T-helper 17 cell (primary cell): ENCODE measurements around the gene KCNQ1OT1. TPM values are rescaled to one million over a fixed set of nuclear protein-coding genes. Genes with fewer than 3 reads are reported as not detected.

Experiments
- ATAC-seq: fragments of 150-1000 bp; cut with Tn5 transposase; 2 replicates; pipeline ENCODE4 v1.10.0; 2021; ENCODE audit warnings: mild to moderate bottlenecking, moderate library complexity
- DNase-seq, 3 donors: peaks; one replicate each; pipeline versions ENCODE4 v3.0.0 to v3.0.0-alpha.2; 2020 to 2021
- H3K9me3 ChIP-seq: one replicate; pipeline ENCODE4 v1.7.0; 2013; ENCODE audit warnings: low read length, mild to moderate bottlenecking; ENCODE audit not compliant: control insufficient read depth, poor library complexity, severe bottlenecking
- H3K27ac Mint-ChIP-seq: one replicate; pipeline ENCODE4 v1.8.0; 2022; ENCODE audit warnings: mild to moderate bottlenecking, moderate library complexity, mixed read lengths
- H3K27me3 Mint-ChIP-seq: one replicate; pipeline ENCODE4 v1.8.0; 2022; ENCODE audit warnings: mixed read lengths
- H3K36me3 Mint-ChIP-seq: one replicate; pipeline ENCODE4 v1.8.0; 2022; ENCODE audit warnings: low read depth, mixed read lengths
- H3K4me1 Mint-ChIP-seq: one replicate; pipeline ENCODE4 v1.8.0; 2022; ENCODE audit warnings: mild to moderate bottlenecking, mixed read lengths
- H3K4me3 Mint-ChIP-seq: one replicate; pipeline ENCODE4 v1.8.0; 2022; ENCODE audit warnings: mild to moderate bottlenecking, moderate library complexity, mixed read lengths
- total RNA-seq, 4 donors: library from RNA in 2 of 4; stranded (reverse) in 2 of 4; gene quantifications; one replicate each; pipeline ENCODE4 v1.2.3 and lab custom pipeline; 2022 to 2026

Gene KCNQ1OT1
- total RNA-seq, 2 donors from 2014 or later = 0.20 to 0.23 TPM

DNA sequence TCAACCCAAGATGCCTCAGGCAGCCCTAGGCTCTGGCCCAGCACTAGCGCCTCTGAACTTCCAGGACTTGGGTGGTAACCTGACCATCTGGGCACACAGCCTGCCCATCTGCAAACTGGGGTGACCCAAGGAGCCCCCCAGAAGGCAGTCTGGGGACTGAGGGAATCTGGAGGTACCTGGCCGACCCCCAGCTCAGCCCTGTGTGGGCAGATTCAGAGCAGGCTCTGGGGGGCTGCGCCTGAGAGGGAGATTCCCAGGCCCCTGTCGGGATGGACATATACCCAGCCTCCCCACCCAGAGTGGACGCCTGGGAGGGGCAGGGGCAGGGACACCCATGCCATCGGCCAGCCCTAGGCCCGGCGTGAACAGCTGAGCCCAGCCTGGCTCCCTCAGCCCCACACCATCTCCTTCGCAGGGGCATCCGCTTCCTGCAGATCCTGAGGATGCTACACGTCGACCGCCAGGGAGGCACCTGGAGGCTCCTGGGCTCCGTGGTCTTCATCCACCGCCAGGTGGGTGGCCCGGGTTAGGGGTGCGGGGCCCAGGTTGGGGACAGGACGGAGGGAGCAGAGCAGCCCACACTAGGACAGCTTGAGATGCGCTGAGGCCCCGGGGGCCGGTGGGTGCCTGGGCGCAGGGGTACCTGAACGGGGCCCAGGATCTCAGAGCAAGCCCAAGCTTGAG lies 128.1 kb downstream of the KCNQ1OT1 start:
- no peak overlapping the region for H3K4me3 Mint-ChIP-seq
- ATAC-seq (no peak), DNase-seq (peak in 1 of 3 donors; percentile 6)
- no peak overlapping the region for H3K27ac Mint-ChIP-seq
- H3K4me1 Mint-ChIP-seq = no peaks in the 10 kb centered on the region
- no peaks in the 10 kb centered on the region for H3K27me3 Mint-ChIP-seq
- H3K9me3 ChIP-seq = no peaks in the 10 kb centered on the region
- H3K36me3 Mint-ChIP-seq = no peaks in the 10 kb centered on the region

DNA sequence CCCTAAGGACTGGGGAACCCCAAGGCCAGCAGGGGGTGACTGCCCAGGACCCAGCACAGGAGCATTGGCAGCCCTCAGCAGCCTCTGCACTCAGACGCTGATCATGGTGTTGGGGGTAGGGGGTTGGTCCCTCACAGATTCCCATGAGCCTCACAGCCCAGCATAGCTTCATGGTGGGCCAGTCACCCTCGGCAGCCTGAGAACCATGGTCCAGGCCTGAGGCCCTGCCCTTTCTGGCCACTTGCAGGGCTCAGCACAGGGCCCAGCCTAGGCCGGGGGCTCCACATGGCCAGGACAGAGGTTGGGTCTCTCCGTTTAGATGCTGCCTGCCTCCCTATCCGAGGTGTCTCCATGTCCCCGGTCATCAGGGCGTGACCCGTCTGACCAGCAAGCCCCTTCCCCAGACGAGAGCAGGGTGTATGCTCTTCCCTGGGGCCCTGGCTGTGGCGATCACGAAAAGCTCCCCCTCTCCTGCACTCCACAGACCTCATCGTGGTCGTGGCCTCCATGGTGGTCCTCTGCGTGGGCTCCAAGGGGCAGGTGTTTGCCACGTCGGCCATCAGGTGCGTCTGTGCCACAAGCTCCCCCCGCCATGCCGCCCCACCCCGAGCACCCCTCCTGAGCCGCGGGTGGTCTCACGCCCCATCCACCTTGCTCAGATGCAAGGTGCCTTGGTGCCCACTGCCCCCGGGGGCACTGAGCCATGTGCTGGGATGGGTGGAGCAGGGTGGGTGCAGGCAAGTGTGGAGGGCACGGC lies 128.8 kb downstream of the KCNQ1OT1 start:
- Mint-ChIP-seq H3K4me3 (no peak overlapping the region), H3K4me1 (no peaks in the 10 kb centered on the region), H3K27me3 (no peaks in the 10 kb centered on the region), H3K36me3 (no peaks in the 10 kb centered on the region), H3K27ac (no peak overlapping the region)
- no peak for ATAC-seq
- DNase-seq = peak in 1 of 3 donors; percentile 10
- no peaks in the 10 kb centered on the region for H3K9me3 ChIP-seq

DNA sequence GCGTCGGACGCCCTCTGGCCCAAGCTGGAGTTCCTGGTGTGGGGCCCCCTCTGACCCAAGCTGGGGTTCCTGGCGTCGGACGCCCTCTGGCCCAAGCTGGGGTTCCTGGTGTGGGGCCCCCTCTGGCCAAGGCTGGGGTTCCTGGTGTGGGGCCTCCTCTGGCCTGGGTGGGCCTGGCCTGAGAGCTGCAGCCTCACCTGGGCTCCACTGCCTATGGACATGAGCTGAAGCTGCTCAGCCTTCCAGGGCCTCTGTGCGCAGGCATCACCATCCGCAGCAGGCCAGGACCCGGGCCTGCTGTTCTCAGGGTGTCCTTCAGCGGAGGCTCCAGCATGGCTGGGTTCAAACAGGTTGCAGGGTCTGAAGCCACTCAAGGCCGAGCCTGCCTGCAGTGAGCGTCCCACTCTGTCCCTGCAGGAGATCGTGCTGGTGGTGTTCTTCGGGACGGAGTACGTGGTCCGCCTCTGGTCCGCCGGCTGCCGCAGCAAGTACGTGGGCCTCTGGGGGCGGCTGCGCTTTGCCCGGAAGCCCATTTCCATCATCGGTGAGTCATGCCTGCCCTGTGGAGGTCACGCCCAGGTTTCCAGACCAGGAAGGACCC lies 129.5 kb downstream of the KCNQ1OT1 start:
- no peaks in the 10 kb centered on the region for H3K27me3 Mint-ChIP-seq
- H3K27ac Mint-ChIP-seq = no peak overlapping the region
- DNase-seq (no peak), ATAC-seq (no peak)
- H3K9me3 ChIP-seq = no peaks in the 10 kb centered on the region
- no peak overlapping the region for H3K4me3 Mint-ChIP-seq
- H3K4me1 Mint-ChIP-seq = no peaks in the 10 kb centered on the region
- H3K36me3 Mint-ChIP-seq = no peaks in the 10 kb centered on the region

DNA sequence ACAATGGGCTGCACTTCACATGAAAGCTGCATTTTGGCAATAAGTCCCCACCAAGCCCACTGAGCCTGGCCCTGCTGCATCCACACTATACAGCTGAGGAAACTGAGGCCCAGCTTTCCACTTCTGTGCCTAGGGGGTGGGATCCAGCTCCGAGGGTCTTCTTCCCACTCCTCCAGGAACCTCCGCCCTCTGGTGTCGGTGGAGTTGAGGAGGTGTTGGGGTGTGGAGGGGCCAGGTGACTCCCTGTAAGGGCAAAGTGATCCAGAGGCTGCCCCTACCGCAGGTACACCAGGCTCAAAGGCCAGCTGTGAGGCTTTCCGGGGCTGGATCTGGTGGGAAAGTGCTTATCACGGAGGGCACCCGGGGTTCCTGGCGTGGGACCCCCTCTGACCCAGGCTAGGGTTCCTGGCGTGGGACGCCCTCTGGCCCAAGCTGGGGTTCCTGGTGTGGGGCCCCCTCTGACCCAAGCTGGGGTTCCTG lies 130.0 kb downstream of the KCNQ1OT1 start:
- H3K4me3 Mint-ChIP-seq = no peak overlapping the region
- H3K4me1 Mint-ChIP-seq = no peaks in the 10 kb centered on the region
- no peaks in the 10 kb centered on the region for H3K36me3 Mint-ChIP-seq
- ATAC-seq (no peak), DNase-seq (peak in 1 of 3 donors; percentile 8)
- H3K27ac Mint-ChIP-seq = no peak overlapping the region
- no peaks in the 10 kb centered on the region for H3K9me3 ChIP-seq
- H3K27me3 Mint-ChIP-seq = no peaks in the 10 kb centered on the region

DNA sequence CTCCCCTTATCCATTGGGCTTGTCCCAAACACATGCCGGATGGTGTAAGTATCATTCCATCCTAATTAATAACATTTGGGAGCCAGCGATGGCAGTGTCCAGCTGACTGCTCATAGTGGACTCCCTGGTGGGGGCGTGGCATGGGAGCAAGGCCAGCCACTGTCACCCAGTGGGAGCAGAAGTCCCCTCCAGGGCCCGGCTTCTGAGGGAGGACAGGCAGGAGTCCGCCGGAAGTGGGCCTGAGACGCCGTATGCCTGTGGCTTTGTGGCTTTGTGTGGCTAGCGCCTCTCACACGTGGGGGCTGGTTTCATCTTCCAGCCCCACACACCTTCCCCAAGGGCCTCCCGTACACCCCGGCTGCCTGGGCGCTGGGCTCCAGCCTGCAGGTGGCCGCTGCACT lies 130.5 kb downstream of the KCNQ1OT1 start:
- no peaks in the 10 kb centered on the region for H3K9me3 ChIP-seq
- H3K27ac Mint-ChIP-seq = no peak overlapping the region
- H3K4me3 Mint-ChIP-seq = no peak overlapping the region
- no peaks in the 10 kb centered on the region for H3K4me1 Mint-ChIP-seq
- H3K36me3 Mint-ChIP-seq = no peaks in the 10 kb centered on the region
- H3K27me3 Mint-ChIP-seq = no peaks in the 10 kb centered on the region
- no peak for DNase-seq
- no peak for ATAC-seq

DNA sequence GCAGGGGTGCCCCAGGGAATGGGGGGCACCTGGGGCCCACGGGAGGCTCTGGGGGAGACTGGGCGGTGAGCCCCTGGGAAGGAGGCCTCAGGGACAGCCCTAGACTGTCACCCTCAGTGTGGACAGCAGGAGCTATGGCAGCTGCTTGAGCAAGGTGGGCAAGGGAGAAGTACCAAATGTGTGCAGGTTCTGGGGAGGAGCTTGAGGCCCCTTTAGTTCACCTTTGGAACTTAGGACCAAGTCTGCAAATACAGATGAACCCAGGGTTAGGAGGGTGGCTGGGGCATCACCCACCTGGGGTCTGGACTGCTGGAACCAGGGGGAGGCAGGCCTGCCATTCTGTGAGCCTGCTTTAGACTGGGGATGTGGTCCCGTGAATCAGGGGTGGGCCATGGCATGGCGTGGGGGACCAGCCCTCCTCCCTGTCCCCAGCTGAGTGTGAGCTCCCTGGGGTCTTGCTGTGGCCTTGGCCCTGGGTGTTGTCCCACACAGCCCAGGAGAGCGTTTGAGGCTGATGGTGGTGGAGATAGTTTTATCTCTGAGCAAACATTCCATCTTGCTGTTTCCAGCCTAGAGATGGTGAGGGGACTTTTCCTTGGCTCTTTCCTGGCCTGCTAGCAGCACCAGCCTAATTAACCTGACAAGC lies 132.6 kb downstream of the KCNQ1OT1 start:
- Mint-ChIP-seq H3K27me3 (no peaks in the 10 kb centered on the region), H3K27ac (no peak overlapping the region), H3K36me3 (no peaks in the 10 kb centered on the region), H3K4me3 (no peak overlapping the region), H3K4me1 (peaks cover 5% of the 10 kb centered on the region)
- no peaks in the 10 kb centered on the region for H3K9me3 ChIP-seq
- peak in 1 of 3 donors; percentile 3 for DNase-seq
- no peak for ATAC-seq

DNA sequence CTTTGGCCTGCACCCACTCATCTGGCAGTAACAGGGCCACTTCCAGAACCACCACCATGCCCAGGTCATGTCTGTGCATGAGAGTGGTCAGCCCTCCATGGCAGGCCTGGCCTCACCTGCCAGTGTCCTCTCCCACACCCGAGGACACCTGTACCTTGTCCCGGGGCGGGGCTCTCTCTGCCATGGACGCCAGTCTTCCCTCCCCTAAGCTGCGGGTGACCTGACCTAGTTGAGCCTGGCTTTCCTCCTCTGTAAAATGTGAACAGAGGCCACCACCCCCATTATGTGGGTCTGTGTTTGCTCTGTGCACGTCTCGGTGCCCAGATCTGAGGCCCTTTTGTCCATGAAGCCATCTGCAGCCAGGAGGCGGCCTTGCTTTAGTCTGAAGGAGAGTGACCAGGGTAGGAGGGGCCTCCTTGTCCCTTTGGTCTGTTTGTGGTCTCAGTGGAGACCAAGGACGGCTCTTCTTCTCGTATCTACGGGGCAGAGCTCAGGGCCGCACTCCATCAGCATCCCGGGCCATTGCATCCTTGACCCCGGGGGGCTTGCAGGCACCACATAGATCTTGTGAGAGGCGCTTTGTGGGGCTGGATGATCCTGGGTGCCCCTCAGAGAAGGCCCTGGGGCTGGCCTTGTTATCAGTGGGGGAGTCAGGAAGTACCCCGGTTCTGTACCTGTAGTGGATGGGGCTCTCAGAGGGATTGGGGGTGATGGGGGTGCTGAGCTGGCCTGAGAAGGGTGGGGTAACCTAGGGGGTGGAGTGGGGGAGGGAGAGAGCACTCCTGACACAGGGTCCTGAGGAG lies 133.4 kb downstream of the KCNQ1OT1 start:
- no peaks in the 10 kb centered on the region for H3K9me3 ChIP-seq
- Mint-ChIP-seq H3K27ac (no peak overlapping the region), H3K36me3 (no peaks in the 10 kb centered on the region), H3K4me1 (peaks cover 5% of the 10 kb centered on the region), H3K27me3 (no peaks in the 10 kb centered on the region), H3K4me3 (no peak overlapping the region)
- ATAC-seq = no peak
- peak in 1 of 3 donors; percentile 6 for DNase-seq

DNA sequence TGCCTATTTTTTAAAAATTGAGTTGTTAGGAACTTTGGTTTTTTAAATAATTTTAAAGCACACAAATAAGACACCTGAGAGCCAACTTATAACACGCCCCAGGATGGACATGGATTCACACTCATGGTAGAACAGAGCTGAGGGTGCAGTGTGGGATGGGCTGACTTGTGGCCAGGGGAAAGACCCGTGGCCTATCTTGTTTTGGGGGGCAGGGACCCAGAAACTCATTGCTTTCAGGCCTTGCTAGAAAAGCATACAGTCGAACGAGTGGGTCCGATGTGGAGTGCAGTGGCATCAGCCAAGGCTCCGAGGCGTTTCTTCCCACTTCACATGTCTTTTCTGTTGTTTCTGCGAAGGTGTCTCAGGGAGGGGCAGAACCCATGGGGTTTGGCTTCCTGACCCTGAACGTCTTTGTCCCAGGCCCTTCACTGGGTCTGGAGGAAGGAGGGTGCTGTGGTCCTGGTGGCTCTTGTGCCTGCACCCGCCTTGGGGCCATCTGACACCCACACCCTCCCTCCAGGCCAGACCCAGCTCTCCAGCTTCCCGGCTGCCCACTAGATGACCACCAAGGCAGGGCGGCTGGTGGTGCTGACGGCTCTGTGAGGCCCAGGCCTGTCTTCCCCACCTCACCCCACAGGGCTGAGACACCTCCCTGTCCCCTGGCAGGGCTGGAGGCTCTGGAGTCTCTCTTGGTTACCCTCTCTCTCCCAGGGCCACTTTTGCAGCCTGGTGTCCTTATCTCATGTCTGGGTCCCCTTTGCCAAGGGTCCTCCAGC lies 134.2 kb downstream of the KCNQ1OT1 start:
- ATAC-seq = no peak
- H3K9me3 ChIP-seq = no peaks in the 10 kb centered on the region
- no peaks in the 10 kb centered on the region for H3K36me3 Mint-ChIP-seq
- no peak overlapping the region for H3K4me3 Mint-ChIP-seq
- no peaks in the 10 kb centered on the region for H3K27me3 Mint-ChIP-seq
- peak overlapping the region; percentile 43 for H3K27ac Mint-ChIP-seq
- H3K4me1 Mint-ChIP-seq = peaks cover 5% of the 10 kb centered on the region
- DNase-seq = peak in 1 of 3 donors; percentile 6

DNA sequence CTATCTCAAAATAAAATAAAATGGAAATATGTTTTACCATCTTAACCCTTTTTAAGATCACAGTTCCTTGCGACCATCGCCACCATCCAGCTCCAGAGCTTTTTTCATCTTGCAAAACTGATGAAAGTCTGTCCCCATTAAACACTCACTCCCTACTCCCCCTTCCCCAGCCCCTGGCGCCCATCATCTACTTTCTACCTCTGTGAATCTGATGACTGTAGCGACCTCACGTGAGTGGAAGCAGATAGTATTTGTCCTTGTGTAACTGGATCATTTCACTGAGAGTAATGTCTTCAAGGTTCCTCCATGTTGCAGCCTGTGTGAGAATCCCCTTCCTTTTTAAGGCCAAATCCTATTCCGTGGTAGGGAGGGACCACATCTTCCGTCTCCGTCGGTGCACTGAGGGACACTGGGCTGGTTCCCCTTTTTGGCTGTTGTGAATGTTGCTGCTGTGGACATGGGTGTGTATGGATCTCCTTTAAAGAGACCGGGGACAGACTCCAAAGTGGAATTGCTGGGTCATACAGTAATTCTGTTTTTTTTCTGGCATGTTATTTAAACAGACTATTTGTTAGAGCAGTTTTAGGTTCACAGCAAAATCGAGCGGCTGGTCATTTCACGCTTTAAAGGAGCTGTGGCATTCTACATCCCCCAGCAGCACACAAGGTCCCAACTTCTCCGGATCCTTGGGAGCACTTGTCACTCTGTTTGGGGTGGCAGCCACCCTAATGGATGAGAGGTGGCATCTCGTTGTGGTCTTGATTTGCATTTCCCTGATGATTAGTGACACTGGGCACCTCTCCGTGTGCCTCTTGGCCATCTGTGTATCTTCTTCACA lies 135.0 kb downstream of the KCNQ1OT1 start:
- DNase-seq = peak in 1 of 3 donors; percentile 3
- Mint-ChIP-seq H3K27ac (peak overlapping the region; percentile 43), H3K36me3 (no peaks in the 10 kb centered on the region)

DNA sequence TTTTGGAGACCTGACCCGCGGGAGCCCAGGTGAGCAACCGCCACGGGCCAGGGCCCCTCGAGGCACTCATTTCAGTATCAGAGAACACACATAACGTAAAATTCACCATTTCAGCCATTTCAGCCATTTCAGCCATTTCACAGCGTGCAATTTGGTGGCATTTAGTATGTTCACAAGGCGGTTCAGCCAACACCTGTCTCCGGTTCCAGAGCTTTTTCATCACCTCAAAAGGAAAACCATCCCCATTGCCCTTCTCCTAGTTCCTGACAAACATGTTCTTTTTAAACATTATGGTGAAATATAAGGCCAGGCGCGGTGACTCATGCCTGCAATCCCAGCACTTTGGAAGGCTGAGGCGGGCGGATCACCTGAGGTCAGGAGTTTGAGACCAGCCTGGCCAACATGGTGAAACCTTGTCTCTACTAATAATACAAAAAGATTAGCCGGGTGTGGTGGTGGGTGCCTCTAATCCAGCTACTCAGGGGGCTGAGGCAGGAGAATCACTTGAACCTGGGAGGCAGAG lies 135.7 kb downstream of the KCNQ1OT1 start:
- H3K9me3 ChIP-seq = no peaks in the 10 kb centered on the region
- ATAC-seq (no peak), DNase-seq (peak in 1 of 3 donors; percentile 1)
- Mint-ChIP-seq H3K4me3 (no peak overlapping the region), H3K27ac (no peak overlapping the region), H3K36me3 (no peaks in the 10 kb centered on the region), H3K4me1 (peaks cover 5% of the 10 kb centered on the region), H3K27me3 (no peaks in the 10 kb centered on the region)

More for the DNA sequence above, 135.0 kb downstream of the KCNQ1OT1 start:
- Mint-ChIP-seq H3K27me3 (no peaks in the 10 kb centered on the region), H3K4me3 (no peak overlapping the region), H3K4me1 (peaks cover 5% of the 10 kb centered on the region)
- H3K9me3 ChIP-seq = no peaks in the 10 kb centered on the region
- ATAC-seq = no peak
